ENCODE data around the gene SFXN4.
A peak's percentile ranks its signal among the peaks of the same experiment; 100 is the strongest.

DNA sequence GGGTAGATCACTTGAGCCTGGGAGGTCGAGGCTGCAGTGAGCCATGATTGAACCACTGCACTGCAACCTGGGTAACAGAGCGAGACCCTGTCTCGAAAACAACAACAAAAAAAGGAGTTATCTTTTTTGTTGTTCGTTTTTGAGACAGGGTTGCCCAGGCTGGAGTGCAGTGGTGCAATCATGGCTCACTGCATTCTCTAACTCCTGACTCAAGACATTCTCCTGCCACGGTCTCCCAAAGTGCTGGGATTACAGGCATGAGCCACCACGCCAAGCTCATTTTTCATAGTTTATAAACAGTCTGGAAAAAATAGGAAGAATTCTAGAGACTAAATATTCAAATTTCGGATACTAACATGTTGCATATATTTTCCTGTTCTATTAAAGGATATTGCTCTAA, 29.4 kb downstream of the SFXN4 start:
- TF ChIP-seq BHLHE40 (IDR thresholded peaks at IDR 0.05; ENCODE audit: low read depth, low read length) (0 out of 2 replicates have a peak, but pooled peaks have one; percentile 19), RFX5 (IDR thresholded peaks at IDR 0.05; ENCODE audit: low read depth, low read length) (no peak), POLR2A (IDR thresholded peaks at IDR 0.05; ENCODE audit: low read depth, low read length) (no peak), RAD21 (IDR thresholded peaks at IDR 0.05; ENCODE audit: low read length) (no peak)
- TF ChIP-seq, protein P1, sequence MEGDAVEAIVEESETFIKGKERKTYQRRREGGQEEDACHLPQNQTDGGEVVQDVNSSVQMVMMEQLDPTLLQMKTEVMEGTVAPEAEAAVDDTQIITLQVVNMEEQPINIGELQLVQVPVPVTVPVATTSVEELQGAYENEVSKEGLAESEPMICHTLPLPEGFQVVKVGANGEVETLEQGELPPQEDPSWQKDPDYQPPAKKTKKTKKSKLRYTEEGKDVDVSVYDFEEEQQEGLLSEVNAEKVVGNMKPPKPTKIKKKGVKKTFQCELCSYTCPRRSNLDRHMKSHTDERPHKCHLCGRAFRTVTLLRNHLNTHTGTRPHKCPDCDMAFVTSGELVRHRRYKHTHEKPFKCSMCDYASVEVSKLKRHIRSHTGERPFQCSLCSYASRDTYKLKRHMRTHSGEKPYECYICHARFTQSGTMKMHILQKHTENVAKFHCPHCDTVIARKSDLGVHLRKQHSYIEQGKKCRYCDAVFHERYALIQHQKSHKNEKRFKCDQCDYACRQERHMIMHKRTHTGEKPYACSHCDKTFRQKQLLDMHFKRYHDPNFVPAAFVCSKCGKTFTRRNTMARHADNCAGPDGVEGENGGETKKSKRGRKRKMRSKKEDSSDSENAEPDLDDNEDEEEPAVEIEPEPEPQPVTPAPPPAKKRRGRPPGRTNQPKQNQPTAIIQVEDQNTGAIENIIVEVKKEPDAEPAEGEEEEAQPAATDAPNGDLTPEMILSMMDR (conservative IDR thresholded peaks at IDR 0.05; ENCODE audit: low read depth, low read length): no peak
- TF ChIP-seq, protein P2, sequence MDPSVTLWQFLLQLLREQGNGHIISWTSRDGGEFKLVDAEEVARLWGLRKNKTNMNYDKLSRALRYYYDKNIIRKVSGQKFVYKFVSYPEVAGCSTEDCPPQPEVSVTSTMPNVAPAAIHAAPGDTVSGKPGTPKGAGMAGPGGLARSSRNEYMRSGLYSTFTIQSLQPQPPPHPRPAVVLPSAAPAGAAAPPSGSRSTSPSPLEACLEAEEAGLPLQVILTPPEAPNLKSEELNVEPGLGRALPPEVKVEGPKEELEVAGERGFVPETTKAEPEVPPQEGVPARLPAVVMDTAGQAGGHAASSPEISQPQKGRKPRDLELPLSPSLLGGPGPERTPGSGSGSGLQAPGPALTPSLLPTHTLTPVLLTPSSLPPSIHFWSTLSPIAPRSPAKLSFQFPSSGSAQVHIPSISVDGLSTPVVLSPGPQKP (IDR thresholded peaks at IDR 0.05; ENCODE audit: borderline replicate concordance, low read depth, low read length): no peak

All from IMR-90 (cell line).